Stimulated activated CD4-positive, alpha-beta T cell treated with anti-CD3 and anti-CD28 coated beads, Interleukin-15, amount 100 ng/mL, for 1 hour (primary cell): ENCODE results near the gene SLC39A11.
"Not testable (repeated sequence)": the region's sequence is repeated elsewhere in the genome, so short reads cannot be mapped to it uniquely, and the experiment has no call there.

Experiments used
- DNase-seq, 2 donors: peaks; one replicate each; pipeline ENCODE4 v3.0.0-alpha.2; 2020; ENCODE audit warnings: low read depth in 1 of 2, low spot score in 1 of 2

Gene SLC39A11

DNA sequence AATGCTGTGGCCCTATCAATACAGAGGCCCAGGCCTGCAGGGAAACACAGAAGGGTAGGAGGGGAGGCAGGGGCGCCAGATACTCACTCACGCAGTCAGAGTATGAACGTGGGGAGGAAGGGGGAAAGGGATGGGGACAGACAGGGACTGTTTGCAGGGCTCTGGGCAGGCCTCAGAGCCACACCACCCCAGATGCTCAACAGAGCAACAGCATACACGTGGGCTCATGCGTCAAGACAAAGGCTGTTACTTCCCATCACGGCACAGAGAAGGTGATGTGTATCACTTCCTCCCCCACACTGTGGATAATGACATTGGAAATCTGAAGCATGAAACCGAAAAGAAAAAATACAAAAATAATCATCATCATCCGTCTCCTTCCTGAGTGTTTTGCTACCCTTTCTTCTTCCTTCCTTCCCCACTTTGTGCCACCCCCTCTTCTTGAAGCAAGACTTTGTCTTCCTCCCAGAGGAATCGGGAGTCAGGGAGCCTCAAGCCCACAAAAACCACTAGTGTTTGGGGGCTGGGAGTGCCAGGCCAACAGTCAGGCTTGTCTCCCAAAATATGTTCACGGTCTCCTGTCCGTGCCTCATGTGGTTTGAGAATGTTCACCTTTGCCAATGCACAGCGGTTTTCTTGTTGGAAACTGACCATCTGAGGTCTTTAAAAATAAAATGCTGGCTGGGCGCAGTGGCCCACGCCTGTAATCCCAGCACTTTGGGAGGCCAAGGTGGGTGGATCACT is 20.1 kb downstream of the SLC39A11 start:
- DNase-seq: no peak

DNA sequence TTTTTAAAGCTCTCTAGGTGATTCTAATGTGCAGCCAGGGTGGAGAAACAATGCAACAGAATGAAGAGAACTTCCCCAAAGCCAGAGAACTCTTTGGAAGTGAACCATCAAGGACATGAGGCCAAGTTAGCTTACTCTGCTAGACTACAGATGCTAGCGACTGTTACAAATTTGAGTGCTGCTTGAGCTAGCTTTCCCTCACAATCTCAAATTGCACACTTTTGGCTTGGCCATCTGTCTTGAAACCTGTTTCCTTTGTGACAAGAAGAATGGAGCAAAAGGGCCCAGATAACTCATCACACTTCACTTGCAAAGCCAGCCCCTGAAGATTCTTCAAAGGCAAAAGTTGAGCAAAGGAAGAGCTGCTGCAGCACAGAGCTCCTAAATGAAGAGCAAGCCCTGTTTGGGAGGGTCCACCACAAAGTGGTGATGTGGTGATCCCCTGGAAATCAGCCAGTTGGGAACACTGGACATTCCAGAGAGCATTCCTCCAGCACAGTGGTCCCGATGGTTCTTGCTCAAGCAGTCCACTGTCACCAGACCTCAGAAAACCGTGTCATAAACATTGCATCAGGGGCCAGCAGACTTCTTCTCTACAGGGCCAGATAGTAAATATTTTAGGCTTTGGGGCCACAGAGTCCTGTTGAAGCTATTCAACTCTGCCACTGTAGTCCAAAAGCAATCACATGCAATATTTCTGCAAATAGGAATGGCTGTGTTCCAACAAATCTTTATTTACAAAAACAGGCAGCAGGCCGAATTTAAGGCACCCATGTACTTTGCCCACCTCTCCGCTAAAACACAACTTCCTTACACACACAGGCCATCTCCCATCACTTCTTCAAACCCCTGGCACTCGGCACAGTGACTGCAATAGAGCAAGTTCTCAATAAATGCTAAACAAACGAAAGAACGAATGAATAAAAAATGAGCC is 21.2 kb downstream of the SLC39A11 start:
- DNase-seq: no peak

DNA sequence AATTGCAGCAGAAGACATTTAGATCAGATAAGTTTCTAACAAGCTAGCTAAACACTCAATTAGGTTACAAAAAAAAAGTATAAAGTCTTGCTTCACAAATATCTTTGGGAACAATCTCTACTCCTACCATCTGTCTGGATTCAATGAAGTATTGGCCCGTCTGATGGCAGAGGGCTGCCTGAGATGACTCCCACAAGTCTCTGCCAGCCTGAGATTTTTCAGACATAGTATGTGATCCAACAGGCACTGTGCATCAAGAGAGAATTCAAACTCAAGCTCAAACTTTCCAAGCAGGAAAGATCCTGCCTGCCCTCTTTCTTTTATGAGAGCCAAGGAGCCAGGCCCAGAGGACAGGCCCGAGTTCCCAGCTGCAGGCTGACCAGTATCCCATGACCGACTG is 22.6 kb downstream of the SLC39A11 start:
- no peak for DNase-seq

DNA sequence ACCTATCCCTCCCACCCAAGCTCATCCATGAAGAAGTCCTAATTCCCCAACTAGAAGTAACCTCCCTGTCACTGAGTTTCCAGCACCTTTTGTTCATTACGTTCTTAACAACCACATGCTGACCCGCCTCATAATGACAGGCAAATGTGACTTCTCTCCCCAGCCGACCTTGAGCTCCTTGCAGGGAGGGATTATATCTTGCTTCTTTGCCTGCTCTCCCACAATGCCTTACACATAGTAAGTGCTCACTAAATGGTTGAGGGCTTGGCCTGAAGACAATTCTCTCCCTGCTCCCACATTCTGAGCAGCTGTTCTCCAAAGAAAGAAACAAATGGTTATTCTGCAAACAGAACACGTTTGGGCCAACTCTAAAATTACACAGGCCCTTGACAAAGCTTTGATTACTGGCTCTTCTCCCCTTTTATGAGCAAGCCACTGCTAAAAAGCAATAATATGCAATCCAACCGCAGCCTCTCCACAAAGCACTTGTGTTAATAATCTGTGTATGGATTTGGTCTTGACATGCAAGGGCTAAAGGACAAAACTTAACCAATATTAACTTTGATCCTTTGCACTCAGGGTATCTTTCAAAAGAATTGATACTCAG is 23.2 kb downstream of the SLC39A11 start:
- no peak for DNase-seq

DNA sequence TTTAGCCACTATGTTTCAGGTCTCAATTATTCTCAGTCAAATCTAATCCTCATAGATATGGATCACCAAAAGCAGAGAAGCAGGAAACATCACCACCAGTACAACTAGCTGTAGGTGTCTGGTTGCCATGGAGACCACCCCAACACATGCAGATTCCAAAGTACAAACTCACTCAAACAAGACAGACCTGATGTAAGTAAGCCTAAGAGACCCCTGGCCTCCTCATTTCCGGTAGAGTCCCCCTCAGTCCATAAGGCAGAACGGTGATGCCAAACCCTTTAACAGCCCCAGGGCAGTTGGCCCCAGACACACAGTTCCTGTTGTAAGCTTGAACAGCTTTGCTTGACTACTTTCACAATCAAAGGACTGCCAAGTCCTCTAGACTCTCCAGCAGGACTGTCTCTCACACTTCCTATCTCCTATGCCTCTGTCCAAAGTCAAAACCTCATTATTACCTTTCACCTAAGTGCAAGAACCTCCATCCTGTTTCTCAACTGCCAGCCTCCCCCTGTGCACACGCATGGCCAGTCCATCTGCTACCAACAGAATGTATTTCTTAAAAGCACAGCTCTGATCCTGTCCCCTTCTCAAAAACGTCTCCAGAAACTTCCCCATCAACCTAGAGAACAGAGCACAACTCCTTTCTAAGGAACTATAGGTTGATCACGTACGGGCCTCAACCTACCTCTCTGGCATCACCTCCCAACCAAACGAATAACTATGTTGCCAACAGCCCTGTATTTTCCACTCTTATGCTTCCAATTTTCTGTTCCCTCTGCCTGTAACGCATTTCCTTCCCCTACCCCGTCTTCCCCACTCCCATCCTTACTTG is 23.9 kb downstream of the SLC39A11 start:
- DNase-seq: no peak

DNA sequence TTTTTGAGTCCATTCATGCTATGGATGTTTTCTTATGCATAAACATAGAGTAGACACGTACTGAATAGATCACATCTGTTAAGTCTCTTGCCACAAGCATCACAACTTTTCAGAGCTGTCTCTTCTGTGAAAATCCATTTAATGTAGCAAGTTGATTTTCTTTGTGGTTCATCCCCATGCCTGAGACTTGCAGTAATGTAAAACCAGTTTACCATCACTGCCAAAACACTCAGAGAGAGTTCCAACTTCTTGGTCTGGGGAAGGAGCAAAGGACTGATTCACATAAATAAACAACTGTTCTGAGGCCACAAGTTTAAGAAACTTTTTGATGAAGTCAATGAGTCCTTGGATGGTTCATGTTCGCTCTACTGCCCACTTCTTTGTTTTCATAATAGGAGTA is 24.8 kb downstream of the SLC39A11 start:
- not testable (repeated sequence) for DNase-seq

DNA sequence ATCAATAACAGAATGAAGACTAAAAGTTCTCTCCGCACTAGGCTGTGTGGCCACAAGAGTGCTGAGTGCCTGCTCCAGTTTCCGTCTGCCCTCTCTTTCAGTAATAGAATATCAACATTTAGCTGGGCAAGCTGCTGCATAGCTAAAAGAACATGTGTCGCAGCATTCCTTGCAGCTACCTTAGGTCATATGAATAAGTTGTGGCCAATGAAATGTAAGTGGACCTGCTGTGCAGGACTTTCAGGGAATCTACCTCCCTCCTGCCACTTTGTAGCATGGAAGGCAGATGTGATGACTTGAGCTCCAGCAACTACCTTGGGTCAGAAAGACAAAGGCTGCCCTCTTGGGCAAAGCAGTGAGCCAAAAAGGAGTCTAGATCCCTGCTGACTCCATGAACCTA is 25.4 kb downstream of the SLC39A11 start:
- DNase-seq: no peak

DNA sequence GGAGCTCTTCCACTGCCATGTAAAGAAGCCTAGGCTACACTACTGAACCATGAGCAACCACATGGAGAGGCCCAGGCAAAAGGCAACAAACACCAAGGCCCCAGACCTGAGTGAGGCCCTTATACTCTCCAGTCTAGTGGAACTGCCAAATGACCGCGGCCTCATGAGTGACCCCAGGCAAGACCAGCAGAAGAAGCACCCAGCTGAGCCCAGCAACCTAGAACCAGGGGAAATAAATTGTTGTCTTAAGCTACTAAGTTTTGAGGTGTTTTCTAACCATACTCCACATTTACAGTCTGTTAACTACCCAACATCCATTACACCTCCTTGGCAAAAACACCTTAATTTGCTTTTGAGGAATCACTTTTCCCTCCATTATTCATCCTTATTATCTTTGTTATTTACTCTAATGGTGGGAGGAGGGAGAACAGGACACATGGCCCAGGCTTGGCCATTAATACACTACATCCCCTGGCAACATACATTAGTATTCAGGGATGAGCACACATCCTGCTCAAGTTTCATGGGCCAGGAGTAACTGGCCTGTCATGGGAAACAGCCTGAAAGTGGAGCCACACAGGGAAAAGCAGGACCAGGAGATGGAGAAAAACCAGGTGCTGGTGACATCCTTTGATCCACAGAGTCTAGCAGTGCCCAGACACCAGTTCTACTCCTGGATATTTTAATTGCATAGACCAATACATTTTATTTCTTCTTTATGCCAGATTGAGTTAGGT is 26.2 kb downstream of the SLC39A11 start:
- DNase-seq: no peak

DNA sequence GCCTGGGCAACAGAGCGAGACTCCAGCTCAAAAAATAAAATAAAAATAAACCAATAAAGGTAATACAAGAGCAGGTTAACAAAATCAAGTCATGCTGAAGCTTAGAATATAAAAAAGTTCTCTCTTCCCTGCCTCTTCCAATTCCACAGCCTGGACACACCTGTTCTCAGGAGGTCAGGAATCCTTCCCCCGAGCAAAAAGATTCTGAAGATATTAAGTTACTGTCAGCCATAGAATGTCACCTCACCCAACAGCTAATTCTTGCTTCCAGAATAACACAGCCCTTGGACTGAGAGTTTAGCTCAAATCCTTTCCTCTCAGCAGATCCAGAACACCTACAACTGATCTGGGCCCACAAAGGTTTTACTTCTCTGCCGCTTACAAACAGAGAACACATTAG is 27.1 kb downstream of the SLC39A11 start:
- DNase-seq: no peak

DNA sequence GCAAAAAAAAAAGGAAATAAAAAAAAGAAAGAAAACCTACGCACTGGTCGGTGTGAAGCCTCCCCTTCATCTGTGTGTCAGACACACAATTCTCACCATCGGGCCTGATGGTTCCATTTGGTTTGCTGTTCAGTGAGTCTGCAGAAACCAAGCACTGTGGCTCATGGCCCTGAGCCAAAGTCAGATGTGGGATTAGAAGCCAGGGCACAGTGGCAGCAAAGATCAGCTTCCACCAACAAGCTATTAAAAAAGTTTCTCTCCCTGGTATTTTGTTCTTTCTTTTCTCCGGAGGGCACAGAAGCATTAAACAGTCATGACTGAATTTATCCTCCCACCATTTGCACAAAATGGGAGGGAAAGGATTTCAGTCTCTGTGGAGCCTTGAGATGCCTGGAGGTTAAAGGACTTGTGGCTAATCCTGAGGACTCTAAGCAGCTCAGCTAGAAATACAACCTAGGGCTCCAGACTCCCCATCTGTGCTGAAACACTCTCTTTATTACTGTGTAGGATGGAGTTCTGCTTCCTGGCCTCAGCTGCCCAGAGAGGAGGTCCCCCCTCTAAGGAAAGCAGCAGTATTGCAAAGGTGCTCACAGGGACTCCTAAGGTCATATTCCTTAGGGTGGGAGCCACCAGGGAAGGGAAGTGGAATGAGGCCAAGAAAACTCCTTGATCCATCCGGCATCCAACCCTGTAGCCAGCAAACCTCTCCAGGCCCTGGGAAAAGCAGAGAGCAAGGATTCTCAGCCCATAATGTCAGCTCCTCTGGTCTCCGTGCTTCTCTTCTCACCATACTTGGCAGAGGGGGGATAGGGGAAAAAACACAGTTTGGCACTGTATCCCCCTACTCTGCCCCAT is 28.2 kb downstream of the SLC39A11 start:
- DNase-seq: no peak

DNA sequence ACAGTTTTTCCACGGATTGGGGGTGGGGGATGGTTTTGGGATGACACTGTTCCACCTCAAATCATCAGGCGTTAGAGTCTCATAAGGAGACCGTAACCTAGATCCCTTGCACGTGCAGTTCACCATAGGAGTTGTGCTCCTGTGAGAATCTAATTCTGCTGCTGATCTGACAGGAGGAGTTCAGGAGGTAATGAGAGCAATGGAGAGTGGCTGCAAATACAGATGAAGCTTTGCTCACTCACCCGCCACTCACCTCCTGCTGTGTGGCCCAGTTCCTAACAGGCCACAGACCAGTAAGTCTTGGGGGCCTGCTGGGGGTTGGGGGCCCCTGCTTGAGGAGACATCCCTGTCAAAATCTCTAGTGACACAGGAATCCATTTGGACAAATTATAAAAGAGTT is 29.8 kb downstream of the SLC39A11 start:
- no peak for DNase-seq

DNA sequence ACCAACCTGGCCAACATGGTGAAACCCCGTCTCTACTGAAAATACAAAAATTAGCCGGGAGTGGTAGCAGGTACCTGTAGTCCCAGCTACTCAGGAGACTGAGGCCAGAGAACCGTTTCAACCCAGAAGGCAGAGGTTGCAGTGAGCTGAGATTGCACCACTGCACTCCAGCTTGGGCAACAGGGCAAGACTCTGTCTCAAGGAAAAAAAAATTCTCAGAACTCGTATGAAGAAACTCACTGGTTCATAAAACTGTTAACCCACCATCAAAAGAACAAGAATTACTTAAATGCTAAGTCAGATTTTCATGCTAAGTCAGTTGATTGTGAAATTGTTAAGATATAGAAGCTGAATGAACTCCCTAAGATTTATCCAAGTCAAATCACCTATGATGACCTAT is 31.3 kb downstream of the SLC39A11 start:
- DNase-seq: no peak

DNA sequence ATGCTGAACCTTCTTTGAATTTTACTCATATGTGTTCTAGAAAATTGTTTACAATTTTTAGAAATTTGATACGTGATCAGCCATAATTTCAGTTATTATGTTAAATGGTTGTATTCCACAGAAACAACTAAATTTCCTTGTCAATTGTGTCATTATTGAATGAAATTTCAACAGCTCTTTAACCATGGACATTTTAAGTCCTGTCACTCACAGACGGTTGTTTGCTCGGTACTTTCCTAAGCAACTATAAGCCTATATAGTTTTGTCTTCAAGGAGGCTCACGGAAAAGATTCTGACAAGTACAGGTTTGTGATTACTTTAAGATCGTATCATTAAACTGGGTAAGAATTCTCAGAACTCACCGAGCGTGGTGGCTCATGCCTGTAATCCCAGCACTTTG is 31.8 kb downstream of the SLC39A11 start:
- no peak for DNase-seq

DNA sequence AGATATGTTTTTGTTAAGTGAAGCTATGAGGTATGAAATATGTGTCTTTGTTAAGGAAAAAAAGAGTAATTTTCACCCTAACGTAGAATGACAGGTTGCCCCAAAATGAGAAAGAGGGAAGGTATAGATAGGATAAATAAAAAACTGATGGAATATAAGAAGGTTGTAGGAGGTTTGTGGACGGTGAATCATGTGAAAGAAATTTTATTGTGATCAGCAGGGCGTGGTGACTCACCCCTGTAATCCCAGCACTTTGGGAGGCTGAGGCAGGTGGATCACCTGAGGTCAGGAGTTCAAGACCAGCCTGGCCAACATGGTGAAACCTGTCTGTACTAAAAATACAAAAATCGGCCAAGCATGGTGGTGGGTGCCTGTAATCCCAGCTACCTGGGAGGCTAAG is 32.8 kb downstream of the SLC39A11 start:
- not testable (repeated sequence) for DNase-seq

DNA sequence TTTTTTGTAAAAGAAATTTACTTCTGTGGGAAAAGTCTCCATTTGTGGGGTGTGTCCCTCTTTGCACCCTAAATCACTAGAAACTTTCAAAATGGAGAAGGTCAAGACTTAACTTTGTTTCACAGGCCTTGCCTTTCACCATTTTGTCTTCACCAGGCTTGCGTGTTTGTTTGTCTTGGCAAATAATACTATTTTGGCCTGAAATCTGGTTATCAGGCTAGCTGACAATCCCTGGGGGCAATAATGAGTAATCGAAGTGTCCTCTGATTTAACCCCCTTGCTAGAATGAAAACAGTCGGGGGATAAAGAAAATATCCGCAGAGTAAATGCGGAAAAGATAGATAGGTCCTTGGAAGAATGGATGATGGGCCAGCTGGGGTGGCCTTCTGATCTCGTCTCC is 34.5 kb downstream of the SLC39A11 start:
- no peak for DNase-seq

DNA sequence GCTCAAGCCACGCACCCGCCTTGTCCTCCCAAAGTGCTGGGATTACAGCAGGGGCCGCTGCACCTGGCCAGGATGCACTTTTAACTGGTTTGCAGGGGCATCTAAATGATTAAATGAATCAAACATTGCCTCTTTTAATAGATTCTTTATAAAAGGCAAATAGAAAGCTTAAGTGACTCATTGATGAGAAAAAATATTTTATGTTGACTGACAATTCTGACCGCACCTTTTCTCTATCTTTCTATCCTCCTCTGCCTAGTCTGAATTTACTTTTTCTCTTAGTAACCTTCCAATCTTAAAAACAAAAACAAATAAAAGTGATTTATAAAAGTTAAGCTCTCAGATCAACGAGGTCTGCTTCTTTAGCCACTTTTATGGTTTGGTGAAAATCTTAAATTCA is 35.3 kb downstream of the SLC39A11 start:
- DNase-seq: no peak

DNA sequence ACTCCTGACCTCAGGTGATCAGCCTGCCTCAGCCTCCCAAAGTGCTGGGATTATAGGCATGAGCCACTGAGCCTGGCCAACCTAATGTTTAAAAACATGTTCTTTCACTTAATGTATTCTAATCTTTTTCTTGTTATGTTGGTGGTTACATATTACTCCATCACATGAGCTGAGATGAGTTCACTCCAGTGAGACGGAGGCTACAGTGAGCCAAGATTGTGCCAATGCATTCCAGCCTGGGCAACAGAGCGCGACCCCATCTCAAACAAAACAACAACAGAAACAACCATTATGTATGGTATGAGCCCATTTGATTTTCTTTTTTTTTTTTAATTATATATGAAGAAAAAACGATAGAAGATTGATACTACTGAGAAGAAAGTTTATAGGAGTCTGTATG is 39.6 kb downstream of the SLC39A11 start:
- DNase-seq: no peak

DNA sequence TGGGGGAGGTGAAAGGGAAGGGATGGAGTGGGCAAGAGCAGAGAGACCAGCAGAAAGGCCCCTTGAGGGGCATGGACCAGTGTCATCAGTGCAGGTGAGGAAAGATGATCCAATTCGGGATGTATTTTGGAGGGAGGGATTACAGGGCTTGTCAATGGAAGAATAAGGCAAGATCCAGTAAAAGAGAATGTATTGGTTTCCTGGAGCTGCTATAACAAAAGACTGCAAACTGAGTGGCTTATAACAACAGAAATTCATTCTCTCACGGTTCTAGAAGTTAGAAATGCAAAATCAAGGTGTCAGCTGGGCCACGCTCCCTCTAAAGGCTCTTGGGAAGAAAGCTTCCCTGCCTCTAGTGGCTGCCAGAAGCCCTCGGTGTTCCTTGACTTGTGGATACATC is 41.7 kb downstream of the SLC39A11 start:
- no peak for DNase-seq

DNA sequence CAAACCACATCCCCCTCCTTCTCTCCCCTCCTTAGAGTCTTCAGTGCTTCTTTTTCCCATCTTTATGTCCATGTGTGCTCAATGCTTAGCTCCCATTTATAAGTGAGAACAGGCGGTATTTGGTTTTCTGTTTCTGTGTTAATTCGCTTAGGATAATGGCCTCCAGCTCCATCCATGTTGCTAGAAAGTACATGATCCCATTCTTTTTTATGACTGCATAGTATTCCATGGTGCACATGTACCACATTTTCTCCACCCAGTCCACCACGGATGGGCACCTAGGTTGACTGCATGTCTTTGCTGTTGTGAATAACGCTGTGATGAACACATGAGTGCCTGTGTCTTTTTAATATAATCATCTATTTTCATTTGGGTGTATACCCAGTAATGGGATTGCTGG is 44.3 kb downstream of the SLC39A11 start:
- DNase-seq: no peak

DNA sequence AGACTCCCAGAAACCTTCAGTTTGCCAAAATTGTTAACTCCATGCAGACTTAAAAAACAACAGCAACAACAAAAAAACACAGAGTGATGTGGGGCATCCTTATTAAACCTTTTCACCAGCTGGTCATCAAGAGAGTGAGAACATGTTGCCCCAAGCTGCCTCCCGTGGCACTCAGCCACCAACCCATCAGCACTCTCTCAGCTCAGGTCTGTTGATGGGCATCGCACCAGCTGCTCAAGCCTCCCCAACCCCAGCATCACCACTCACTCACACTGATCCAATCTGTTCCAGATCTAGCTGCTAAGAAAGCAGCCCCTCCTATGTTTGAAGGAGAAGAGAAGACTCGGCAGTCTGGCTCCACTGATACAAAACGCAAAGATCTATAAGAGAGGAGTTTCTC is 46.8 kb downstream of the SLC39A11 start:
- no peak for DNase-seq
